SK-N-SH (cell line): ENCODE results near the gene RPL9. TPM values are rescaled to one million over a fixed set of nuclear protein-coding genes. Genes with fewer than 3 reads are reported as not detected.

Experiments used
- CTCF ChIA-PET: fragments of 300-600, 350-600 bp; formaldehyde crosslinking; extraction: SDS; loops from one replicate; lab custom pipeline; 2021; lab: Yijun Ruan, JAX
- POLR2A ChIA-PET: fragments of 350-600 bp; sonication (Branson Sonifier 250); formaldehyde crosslinking; extraction: SDS; loops from one replicate; lab custom pipeline; 2020; ENCODE audit warnings: antibody characterized with exemption, inconsistent platforms; lab: Yijun Ruan, JAX
- DNase-seq: peaks from one replicate; pipeline ENCODE4 v3.0.0; 2012
- H2AFZ ChIP-seq: fragments of 200-600 bp; sonication (generic); 2 replicates; pipeline ENCODE4 v1.8.1; 2016; ENCODE audit warnings: antibody characterized with exemption, mild to moderate bottlenecking, low read depth
- H3F3A ChIP-seq: fragments of 200-600 bp; sonication (generic); replicated peaks from 2 replicates; pipeline ENCODE3; 2016; ENCODE audit warnings: antibody characterized with exemption, mild to moderate bottlenecking; ENCODE audit not compliant: insufficient read depth
- H3K27ac ChIP-seq, 2 experiments: fragments of 200-500 bp in 1 of 2; fragments of 200-600 bp in 1 of 2; sonication (Bioruptor generic) in 1 of 2; sonication (generic), shearing (Covaris generic) in 1 of 2; 2 replicates each; pipeline versions ENCODE4 v1.5.1 to v1.6.1; 2014 to 2016; ENCODE audit warnings: low read depth in 2 of 2, inconsistent platforms in 1 of 2, low read length in 1 of 2, mild to moderate bottlenecking in 1 of 2, mixed read lengths in 1 of 2
- H3K27me3 ChIP-seq: fragments of 200-600 bp; sonication (generic), shearing (Covaris generic); 2 replicates; pipeline ENCODE4 v1.6.1; 2016; ENCODE audit warnings: mixed run types; ENCODE audit not compliant: insufficient read depth
- H3K36me3 ChIP-seq, 2 experiments: fragments of 200-500 bp in 1 of 2; fragments of 200-600 bp in 1 of 2; sonication (Bioruptor generic) in 1 of 2; sonication (generic) in 1 of 2; replicated peaks in 1 of 2; 2 replicates each; pipeline versions ENCODE3 to v1.5.1; 2014 to 2016; ENCODE audit warnings: low read length in 1 of 2, mild to moderate bottlenecking in 1 of 2; ENCODE audit not compliant: insufficient read depth in 2 of 2, control insufficient read depth in 1 of 2
- H3K4me1 ChIP-seq, 2 experiments: fragments of 200-500 bp in 1 of 2; fragments of 200-600 bp in 1 of 2; sonication (Bioruptor generic) in 1 of 2; sonication (generic), shearing (Covaris generic) in 1 of 2; 2 replicates each; pipeline versions ENCODE4 v1.5.1 to v1.6.1; 2014 to 2016; ENCODE audit warnings: low read depth in 1 of 2, low read length in 1 of 2, mixed run types in 1 of 2; ENCODE audit not compliant: insufficient read depth in 2 of 2, control insufficient read depth in 1 of 2
- H3K4me2 ChIP-seq: fragments of 200-600 bp; sonication (generic), shearing (Covaris generic); 2 replicates; pipeline ENCODE4 v1.6.1; 2017; ENCODE audit warnings: mixed run types
- H3K4me3 ChIP-seq, 2 experiments: fragments of 200-500 bp in 1 of 2; fragments of 200-600 bp in 1 of 2; sonication (Bioruptor generic) in 1 of 2; sonication (generic), shearing (Covaris generic) in 1 of 2; 2 replicates each; pipeline versions ENCODE4 v1.5.1 to v1.8.1; 2014 to 2016; ENCODE audit warnings: low read depth in 2 of 2, inconsistent platforms in 1 of 2, low read length in 1 of 2, mild to moderate bottlenecking in 1 of 2, mixed read lengths in 1 of 2, moderate library complexity in 1 of 2
- H3K79me2 ChIP-seq: fragments of 200-600 bp; sonication (generic); 2 replicates; pipeline ENCODE4 v1.8.1; 2017; ENCODE audit warnings: mild to moderate bottlenecking; ENCODE audit not compliant: insufficient read depth
- H3K9ac ChIP-seq: fragments of 200-600 bp; sonication (generic); 2 replicates; pipeline ENCODE4 v1.6.1; 2017; ENCODE audit warnings: mixed run types
- H3K9me2 ChIP-seq: fragments of 200-600 bp; sonication (generic); 2 replicates; pipeline ENCODE4 v1.6.1; 2017; ENCODE audit warnings: mixed run types
- H3K9me3 ChIP-seq: fragments of 200-600 bp; sonication (generic); 2 replicates; pipeline ENCODE4 v1.6.1; 2017; ENCODE audit warnings: mixed run types, mild to moderate bottlenecking, moderate library complexity
- H4K20me1 ChIP-seq: fragments of 200-600 bp; sonication (generic); 2 replicates; pipeline ENCODE4 v1.6.1; 2017; ENCODE audit warnings: mild to moderate bottlenecking, mixed run types; ENCODE audit not compliant: insufficient read depth
- EZH2phosphoT487 ChIP-seq: fragments of 200-600 bp; sonication (generic); IDR thresholded peaks from 2 replicates; pipeline ENCODE4 v1.6.1; 2017; ENCODE audit warnings: low read depth, mixed run types, mild to moderate bottlenecking, antibody characterized with exemption, moderate library complexity, borderline replicate concordance
- FOSL2 ChIP-seq: IDR thresholded peaks from 2 replicates; pipeline ENCODE4 v1.4.0; 2012; ENCODE audit warnings: low read depth, mild to moderate bottlenecking, moderate library complexity, borderline replicate concordance
- FOXJ3 ChIP-seq: sonication (generic); formaldehyde crosslinking; IDR thresholded peaks from 2 replicates; pipeline ENCODE4 v1.5.1; 2020; ENCODE audit warnings: mild to moderate bottlenecking, missing genetic modification reagents
- MXI1 ChIP-seq: IDR thresholded peaks from 2 replicates; pipeline ENCODE4 v1.6.1; 2012; ENCODE audit warnings: mild to moderate bottlenecking, low read depth, low read length, improper control_type of control experiment
- POLR2AphosphoS5 ChIP-seq: IDR thresholded peaks from 2 replicates; pipeline ENCODE4 v1.6.1; 2012; ENCODE audit warnings: low read depth, low read length
- RCOR1 ChIP-seq: fragments of 150-350 bp; IDR thresholded peaks from 2 replicates; pipeline ENCODE4 v1.6.1; 2017; ENCODE audit warnings: antibody characterized with exemption, low read length
- SMC3 ChIP-seq: IDR thresholded peaks from 2 replicates; pipeline ENCODE4 v1.6.1; 2012; ENCODE audit warnings: low read depth, low read length, improper control_type of control experiment
- TCF12 ChIP-seq: IDR thresholded peaks from 2 replicates; pipeline ENCODE4 v1.4.0; 2012
- TEAD4 ChIP-seq: IDR thresholded peaks from 2 replicates; pipeline ENCODE4 v1.4.0; 2012; ENCODE audit warnings: mild to moderate bottlenecking, borderline replicate concordance; ENCODE audit not compliant: insufficient read depth
- WGBS: methylation state at CpG from one replicate; pipeline ENCODE4 v1.1.6; 2017; ENCODE audit warnings: low lambda C conversion rate; 5-methylcytosine and 5-hydroxymethylcytosine counted together
- polyA plus RNA-seq, 3 experiments: library from polyadenylated mRNA; depleted of rRNA; stranded (reverse); fragments of >200 nt; gene quantifications; 2 replicates each; pipeline ENCODE4 v1.2.3, GENCODE V29; 2012
- TF ChIP-seq, protein P1 (sequence below): fragments of 200-600 bp; sonication (generic); IDR thresholded peaks from 2 replicates; pipeline ENCODE4 v1.6.1; 2017; ENCODE audit warnings: antibody characterized with exemption, mild to moderate bottlenecking, moderate library complexity

The RPL9 gene
- polyA plus RNA-seq, 1 of the 3 experiments (the other 2 are of a cell fraction) = 1,564 TPM

DNA sequence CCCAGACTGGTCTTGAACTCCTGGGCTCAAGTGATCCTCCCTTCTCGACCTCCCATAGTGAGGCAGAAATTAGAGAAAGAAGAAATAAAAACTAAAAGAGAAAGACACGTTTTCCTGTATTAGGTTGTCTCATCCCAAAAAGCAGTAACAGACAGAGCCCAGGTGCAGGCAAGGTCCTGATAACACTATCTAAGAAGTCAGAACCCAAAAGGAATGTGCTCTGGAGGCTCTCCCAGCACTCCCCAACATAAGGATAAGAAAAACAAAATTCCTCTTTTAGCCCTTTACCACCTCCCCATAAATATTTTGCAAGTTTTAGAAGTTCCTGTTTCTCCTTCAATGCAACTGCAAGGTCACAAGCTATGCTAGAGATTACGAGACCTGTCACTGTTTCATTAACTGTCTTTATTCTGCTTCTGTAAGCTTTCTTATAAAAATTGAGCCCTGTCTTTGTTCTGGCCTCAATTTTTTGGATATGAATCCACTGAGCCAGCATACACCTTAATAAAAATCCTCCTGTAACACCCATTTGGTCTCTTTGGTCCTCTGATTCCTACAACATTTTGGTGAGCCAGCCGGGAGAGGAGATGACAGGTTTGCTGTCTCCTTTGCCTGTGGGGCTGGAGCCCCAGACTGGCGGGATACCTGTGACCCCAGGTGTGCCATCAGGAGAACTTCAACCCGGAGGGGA, 26.0 kb upstream of the RPL9 start:
- Histone ChIP-seq H3K9me3 (no peaks in the 10 kb centered on the region), H3K27ac (no peak overlapping the region), H2AFZ (no peak overlapping the region), H3K4me2 (no peak overlapping the region), H4K20me1 (no peaks in the 10 kb centered on the region), H3F3A (no peaks in the 10 kb centered on the region), H3K4me3 (no peak overlapping the region), H3K4me1 (no peaks in the 10 kb centered on the region), H3K79me2 (no peaks in the 10 kb centered on the region), H3K9me2 (no peaks in the 10 kb centered on the region), H3K9ac (no peak overlapping the region), H3K27me3 (no peaks in the 10 kb centered on the region), H3K36me3 (no peaks in the 10 kb centered on the region)
- TF ChIP-seq SMC3 (no peak), TCF12 (no peak), FOXJ3 (no peak), POLR2AphosphoS5 (no peak), RCOR1 (no peak), TEAD4 (no peak)
- TF ChIP-seq, protein P1, sequence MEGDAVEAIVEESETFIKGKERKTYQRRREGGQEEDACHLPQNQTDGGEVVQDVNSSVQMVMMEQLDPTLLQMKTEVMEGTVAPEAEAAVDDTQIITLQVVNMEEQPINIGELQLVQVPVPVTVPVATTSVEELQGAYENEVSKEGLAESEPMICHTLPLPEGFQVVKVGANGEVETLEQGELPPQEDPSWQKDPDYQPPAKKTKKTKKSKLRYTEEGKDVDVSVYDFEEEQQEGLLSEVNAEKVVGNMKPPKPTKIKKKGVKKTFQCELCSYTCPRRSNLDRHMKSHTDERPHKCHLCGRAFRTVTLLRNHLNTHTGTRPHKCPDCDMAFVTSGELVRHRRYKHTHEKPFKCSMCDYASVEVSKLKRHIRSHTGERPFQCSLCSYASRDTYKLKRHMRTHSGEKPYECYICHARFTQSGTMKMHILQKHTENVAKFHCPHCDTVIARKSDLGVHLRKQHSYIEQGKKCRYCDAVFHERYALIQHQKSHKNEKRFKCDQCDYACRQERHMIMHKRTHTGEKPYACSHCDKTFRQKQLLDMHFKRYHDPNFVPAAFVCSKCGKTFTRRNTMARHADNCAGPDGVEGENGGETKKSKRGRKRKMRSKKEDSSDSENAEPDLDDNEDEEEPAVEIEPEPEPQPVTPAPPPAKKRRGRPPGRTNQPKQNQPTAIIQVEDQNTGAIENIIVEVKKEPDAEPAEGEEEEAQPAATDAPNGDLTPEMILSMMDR = no peak
- POLR2A ChIA-PET = no interaction called here
- CTCF ChIA-PET = interaction anchor here (2.5 kb wide), 1 partner anchor 16 kb away, joined by 14 read pairs; no protein-coding TSS in a partner anchor
- 62% methylated on average over 6 of the region's 6 CpGs for WGBS
- DNase-seq = no peak

DNA sequence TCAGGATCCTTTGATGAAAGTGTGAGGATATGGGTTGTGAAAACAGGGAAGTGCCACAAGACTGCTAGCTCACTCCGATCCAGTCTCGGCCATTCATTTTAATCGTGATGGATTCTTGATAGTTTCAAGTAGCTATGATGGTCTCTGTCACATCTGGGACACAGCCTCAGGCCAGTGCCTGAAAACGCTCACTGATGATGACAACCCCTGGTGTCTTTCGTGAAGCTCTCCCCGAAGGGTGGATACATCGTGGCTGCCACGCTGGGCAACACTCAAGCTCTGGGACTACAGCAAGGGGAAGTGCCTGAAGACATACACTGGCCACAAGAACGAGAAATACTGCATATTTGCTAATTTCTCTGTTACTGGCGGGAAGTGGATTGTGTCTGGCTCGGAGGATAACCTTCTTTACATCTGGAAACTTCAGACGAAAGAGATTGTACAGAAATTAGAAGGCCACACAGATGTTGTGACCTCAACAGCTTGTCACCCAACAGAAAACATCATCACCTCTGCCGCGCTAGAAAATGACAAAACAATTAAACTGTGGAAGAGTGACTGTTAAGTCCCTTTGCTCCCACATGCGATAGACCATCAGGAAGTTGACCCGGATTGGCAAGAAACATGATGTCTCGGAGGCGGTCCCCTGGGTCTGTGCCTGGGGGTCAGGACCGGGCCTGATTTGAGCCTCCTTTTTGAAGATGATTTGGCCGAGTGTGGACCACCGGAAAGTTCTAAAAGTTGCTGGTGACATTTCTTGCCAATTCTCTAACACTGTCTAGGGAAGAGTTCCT, 22.4 kb upstream of the RPL9 start:
- Histone ChIP-seq H3K9ac (no peak overlapping the region), H3K79me2 (no peaks in the 10 kb centered on the region), H2AFZ (no peak overlapping the region), H3K4me3 (no peak overlapping the region), H3K4me2 (no peak overlapping the region), H4K20me1 (no peaks in the 10 kb centered on the region), H3K27me3 (no peaks in the 10 kb centered on the region), H3F3A (peaks cover 3% of the 10 kb centered on the region), H3K36me3 (peaks cover 0 to 8% of the 10 kb centered on the region in 2 experiments), H3K4me1 (no peaks in the 10 kb centered on the region; a peak in 1 of 4 replicates), H3K9me3 (no peaks in the 10 kb centered on the region), H3K9me2 (no peaks in the 10 kb centered on the region), H3K27ac (no peak overlapping the region)
- DNase-seq = no peak
- ChIA-PET POLR2A (no interaction called here), CTCF (interaction anchor here (0.8 to 1.7 kb wide), 2 partner anchors 12 kb away, joined by 3 to 9 read pairs; no protein-coding TSS in a partner anchor)
- 94% methylated on average over 20 of the region's 21 CpGs for WGBS
- TF ChIP-seq, protein P1 = no peak
- TF ChIP-seq EZH2phosphoT487 = no peak
- no peak for TF ChIP-seq FOSL2
- TF ChIP-seq MXI1 = no peak
- TF ChIP-seq FOXJ3 = no peak
